H1 (cell line): Measurements from ENCODE around the gene MYO1G. TPM values are rescaled to one million over a fixed set of nuclear protein-coding genes. Genes with fewer than 3 reads are reported as not detected.

Experiments used
- CBX8 ChIP-seq: fragments of 300-800, 300-1000 bp; sonication (generic); IDR thresholded peaks from 2 replicates; pipeline ENCODE4 v1.7.1; 2016; ENCODE audit warnings: low read depth, low read length, borderline replicate concordance
- MAFK ChIP-seq: IDR thresholded peaks from 2 replicates; pipeline ENCODE4 v1.6.1; 2012; ENCODE audit warnings: low read depth, mild to moderate bottlenecking, improper control_type of control experiment, low read length
- TBP ChIP-seq: IDR thresholded peaks from 2 replicates; pipeline ENCODE4 v1.6.1; 2011; ENCODE audit warnings: low read depth, low read length, improper control_type of control experiment
- polyA plus RNA-seq, 7 experiments: library from polyadenylated mRNA; depleted of rRNA in 3 of 7; stranded (reverse) in 5 of 7; unstranded in 2 of 7; fragments of >200 nt in 5 of 7; fragments of 200-250 nt in 2 of 7; gene quantifications; 1 replicate in 5 of 7; 2 replicates in 1 of 7; 4 replicates in 1 of 7; pipeline versions ENCODE4 v1.2.1 to v1.2.3, GENCODE V29; 2011 to 2013; ENCODE audit warnings: missing spikeins in 2 of 7, mixed read lengths in 2 of 7
- total RNA-seq: library from RNA; stranded (reverse); fragmentation: NEBNext Ultra II Directional; extraction: Animal tissue kit (Norgen Biotek cat#: 25700); gene quantifications from 2 replicates; pipeline ENCODE4 v1.2.1, GENCODE V29; 2021

The MYO1G gene
- total and polyA plus RNA-seq, 2 of the 8 experiments (the other 6 are each of a cell fraction or from before 2014, with no cell fraction given), result 0.08 to 0.19 TPM

DNA sequence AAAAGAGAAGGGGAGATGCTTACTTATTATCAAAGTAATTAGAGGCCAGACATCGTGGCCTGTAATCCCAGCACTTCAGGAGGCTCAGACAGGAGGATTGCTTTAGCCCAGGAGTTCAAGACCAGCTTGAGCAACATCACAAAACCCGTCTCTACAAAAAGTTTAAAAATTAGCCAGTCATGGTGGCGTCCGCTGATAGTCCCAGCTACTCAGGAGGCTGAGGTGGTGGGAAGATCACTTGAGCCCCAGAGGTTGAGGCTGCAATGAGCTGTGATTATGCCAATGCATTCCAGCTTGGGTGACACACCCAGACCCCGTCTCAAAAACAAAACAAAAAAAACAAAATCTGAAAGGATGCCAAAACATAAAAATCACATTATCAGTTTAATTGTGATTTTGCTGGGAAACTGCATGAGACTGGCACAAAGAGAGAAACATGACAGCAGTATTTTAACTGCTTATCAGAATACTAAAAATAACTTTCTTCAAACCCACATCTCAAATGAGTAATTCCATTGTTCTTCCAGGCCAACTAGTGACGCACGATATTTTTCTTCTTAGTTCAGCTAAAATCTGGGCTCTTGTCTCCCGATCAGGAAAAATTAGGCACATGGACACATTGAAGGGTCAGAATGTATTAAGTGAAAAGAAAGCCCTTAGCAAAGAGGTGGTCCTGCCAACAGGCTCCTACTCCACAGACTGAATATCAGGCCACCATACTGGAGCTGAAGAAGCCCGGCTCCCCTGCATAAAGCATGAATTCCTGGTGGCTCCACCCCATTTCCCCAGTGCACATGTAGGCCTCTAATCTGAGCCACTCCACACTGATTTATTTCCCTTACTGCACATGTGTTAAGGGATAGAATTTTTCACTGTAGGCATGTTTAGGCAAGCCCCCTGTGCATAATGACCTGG, 11.6 kb upstream of the MYO1G start (continued):
- no peak for TF ChIP-seq MAFK
- no peak for TF ChIP-seq TBP
- no peak for TF ChIP-seq CBX8
